A172 (cell line): ENCODE data around the gene CUL2. TPM values are rescaled to one million over a fixed set of nuclear protein-coding genes. Genes with fewer than 3 reads are reported as not detected.
"Not testable (repeated sequence)": the region's sequence is repeated elsewhere in the genome, so short reads cannot be mapped to it uniquely, and the experiment has no call there.

Experiments
- DNase-seq: peaks from one replicate; pipeline ENCODE4 v3.0.0-alpha.2; 2015; ENCODE audit warnings: low spot score
- total RNA-seq: library from RNA; depleted of rRNA; stranded (reverse); fragments of >200 nt; shearing (Covaris generic); gene quantifications from 2 replicates; pipeline ENCODE4 v1.2.3, GENCODE V29; 2014; rRNA removed

Gene CUL2
- 38.9 and 42.7 TPM in 2 replicates for total RNA-seq

- DNase-seq, result peak; percentile 87
Measured at GRCh38 chr10:35090162-35090954, at the start of gene CUL2. Gene CUL2 (minus strand): TSS chr10:35090341. CDS start chr10:35071317, 19,024 bp downstream.

DNA sequence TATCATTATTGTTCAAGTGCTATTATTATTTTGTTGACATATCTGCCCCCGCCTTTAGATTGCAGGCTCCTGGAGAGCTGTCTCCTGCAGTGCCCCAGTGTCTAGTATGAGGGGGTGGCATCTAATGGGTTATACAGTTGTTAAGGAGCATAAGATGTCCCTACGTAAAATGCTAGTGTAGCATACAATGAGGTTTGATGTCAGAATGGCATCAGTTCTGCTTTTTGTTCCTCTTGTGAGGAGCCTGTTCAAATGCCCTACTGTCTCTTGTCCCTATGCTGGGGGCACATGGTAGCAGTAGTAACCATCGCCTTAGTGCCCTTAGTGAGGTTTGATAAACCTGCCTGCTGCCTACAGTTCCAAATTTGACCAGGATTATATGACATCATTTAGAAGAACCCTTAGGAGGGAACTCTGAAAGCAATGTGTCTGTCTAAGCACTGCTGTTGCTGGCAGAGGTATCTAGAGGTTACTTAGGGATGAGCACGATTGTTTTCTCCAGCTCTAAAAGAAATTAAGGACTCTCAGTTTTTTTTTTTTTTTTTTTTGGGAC lies 46.2 kb upstream of the CUL2 start:
- DNase-seq, result no peak

- no peak for DNase-seq
Measured at GRCh38 chr10:35135861-35136260, 45.7 kb upstream of the CUL2 start.

DNA sequence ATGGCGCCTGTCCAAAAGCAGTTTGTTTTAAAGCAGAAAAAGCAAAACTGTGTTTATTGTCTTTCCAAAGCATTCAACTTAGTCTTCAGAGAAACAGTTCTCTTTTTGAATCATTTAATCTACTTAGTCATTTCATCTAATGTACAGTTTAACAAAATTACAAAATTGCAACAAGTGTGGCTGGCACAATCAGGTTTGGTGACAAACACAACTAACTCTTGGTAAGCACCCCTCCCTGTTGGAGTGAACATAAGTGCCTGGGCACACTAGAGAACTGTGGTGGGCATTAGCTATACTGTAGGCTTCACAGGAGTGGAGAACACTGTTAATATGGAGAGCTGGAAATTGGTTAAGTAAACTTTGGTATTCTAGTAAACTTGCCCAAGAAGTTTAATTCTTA lies 43.4 kb upstream of the CUL2 start:
- DNase-seq, result no peak

- no peak for DNase-seq
Measured at GRCh38 chr10:35132727-35133126, 42.6 kb upstream of the CUL2 start.

DNA sequence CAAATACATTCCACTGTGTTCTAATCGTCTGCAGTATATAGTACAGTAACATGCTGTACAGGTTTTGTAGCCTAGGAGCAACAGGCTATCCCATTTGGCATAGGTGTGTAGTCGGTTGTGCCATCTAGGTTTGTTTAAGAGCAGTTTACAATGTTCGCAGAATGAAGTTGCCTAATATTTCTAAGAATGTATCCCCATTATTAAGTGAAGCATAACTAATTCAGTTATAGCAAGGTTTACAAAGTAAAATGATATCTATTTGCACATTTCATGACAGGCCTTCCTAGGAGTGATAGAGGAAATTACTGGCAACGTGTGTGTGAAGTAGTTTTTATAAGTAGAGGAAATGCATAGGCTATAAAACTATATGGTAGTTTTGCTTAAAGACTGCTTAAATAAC lies 40.5 kb upstream of the CUL2 start:
- no peak for DNase-seq

DNA sequence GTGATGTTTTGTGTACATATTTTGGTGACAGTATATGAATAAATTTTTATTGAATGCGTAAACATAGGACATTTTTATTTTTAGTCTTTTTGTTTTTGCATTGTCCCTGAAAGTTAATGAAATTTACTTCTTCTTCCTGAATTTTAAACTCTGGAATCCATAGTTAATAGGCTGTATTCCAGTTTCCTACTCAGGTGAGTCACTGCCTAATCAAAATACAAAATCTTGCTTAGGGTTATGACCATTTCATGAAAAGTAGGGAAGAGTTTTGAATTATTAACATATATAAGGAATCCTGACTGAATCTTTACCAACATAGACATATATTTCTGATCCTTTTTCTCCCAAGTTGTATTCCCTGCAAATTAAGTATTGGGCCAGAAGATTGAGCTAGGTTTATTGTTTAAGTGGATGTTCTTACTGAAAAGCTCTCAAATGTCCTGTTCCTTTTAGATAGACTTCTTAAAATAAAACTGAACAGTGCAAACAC lies 39.1 kb upstream of the CUL2 start:
- DNase-seq, result no peak

DNA sequence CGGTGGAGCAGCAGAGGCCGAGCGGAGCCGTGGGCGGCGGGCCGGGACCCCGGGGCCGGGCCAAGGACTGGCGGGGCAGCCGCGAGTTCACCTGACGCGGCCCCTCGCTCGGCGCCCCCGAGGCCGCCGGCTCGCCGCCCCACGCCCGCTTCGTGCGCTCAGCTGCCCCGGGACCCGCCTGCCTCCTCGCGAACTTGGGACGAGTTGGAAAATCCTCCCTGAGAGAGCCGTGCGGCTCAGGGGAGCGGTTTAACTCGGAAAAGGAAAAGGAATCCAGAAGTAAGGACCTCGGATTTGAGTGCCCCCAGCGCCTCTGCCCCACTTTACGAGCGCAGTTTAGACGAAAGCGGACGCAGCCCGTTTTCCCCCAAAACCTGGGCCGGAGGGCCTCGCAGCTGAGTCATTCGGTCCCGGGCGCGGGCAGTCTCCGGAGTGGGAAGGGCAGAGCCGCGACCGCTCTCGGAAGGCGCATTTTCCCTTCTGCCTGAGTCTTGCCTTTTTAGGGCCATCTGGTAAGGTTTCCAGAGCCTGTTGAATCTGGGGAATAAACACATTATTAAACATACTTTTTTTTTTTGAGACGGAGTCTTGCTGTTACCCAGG lies 37.2 kb upstream of the CUL2 start:
- peak; percentile 42 for DNase-seq

DNA sequence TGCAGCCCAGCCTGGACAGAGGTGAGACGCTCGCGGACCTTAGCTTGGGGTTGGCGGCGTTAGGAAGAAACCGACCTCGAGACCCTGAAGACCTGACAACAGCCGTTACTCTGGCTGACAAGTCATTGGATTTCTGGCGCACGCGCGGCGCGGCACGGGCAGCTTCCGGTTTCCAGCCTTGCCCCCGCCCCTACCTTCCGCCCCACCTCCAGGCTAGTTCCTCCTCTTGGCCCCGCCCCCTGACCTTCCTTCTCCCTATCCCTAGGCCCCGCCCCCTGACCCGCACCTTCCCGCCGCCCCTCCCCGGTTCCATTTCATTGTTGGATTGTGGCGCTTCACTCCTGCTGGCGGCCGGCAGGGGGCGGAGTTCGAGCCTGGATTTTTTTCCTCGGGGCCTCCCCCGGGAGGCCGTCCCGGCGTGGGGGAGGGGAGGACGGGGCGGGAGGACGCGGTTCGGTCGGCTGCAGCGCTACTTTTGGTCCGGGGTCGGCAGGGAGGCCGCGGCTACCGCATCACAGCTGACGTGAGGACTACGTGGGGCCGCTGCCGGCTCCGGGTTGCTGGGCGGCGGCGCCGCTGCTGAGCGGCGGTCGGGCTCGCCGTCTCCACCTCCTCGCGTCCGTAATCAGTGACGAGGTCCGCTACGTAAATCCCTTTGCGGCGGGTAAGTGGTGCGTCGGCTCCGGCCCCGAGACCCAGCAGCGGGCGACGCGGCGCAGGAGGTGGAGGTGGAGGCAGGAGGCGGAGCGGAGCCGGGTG lies 36.6 kb upstream of the CUL2 start, which contains the start of gene CREM:
TSS of gene CREM (plus strand) at position 317 of the 759 bp plus-strand sequence. CDS start 10,990 bp downstream, outside the sequence.
- DNase-seq, result peak; percentile 84

- no peak for DNase-seq
Measured at GRCh38 chr10:35126062-35126529, 36.0 kb upstream of the CUL2 start.

DNA sequence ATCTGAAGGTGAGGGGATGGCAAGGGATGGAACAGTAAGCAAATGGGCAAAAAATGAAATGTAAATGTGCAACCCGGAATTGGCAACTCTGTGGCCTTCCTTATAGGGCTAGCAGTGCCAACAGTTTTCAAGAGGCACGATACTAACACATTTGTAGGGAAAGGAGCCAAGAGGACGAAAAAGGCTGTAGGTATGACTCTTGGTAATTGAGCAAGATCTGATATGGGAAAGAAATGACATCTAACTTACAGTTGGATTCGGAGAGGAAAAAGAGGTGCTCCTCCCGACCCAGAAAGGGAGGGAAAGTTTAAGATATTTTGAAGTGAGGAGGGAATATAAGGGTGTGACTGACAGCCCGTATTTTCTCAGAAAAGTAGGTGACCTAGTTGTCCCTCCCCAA lies 34.4 kb upstream of the CUL2 start:
- DNase-seq, result no peak

DNA sequence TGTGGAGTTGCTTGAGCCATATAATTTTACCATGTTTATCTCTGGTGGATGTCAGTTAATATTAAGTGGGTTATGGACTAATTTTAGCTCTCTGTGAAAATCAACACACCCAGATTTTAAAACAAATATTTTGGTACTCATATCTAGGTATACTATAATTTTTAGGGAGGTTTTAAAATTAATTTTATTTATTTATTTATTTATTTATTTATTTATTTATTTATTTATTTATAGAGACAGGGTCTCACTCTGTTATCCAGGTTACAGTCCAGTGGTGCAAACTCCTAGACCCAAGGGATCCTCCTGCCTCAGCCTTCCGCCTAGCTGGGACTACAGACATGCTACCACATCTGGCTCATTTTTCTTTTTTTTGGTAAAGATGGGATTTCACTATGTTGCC lies 29.2 kb upstream of the CUL2 start:
- no peak for DNase-seq

GRCh38 chr10:35112571-35112970 lies 22.4 kb upstream of the CUL2 start:
- no peak for DNase-seq

DNA sequence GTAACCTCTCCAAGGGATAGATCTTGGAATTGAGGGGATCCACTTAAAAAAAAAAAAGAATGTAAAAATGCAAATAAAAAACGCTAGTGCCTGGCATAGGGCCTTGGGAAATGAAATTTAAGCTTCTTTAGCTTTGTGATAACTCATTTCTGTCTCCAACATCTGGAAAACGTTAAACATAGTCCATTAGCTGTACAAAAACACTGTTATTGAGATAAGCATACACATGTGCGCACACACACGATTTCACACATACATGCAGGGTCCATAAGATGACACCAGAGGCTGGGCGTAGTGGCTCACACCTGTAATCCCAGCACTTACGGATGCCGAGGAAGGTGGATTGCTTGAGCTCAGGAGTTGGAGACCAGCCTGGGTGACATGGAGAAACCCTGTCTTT lies 13.7 kb upstream of the CUL2 start:
- no peak for DNase-seq

GRCh38 chr10:35097510-35097909 lies 7.4 kb upstream of the CUL2 start:
- no peak for DNase-seq

DNA sequence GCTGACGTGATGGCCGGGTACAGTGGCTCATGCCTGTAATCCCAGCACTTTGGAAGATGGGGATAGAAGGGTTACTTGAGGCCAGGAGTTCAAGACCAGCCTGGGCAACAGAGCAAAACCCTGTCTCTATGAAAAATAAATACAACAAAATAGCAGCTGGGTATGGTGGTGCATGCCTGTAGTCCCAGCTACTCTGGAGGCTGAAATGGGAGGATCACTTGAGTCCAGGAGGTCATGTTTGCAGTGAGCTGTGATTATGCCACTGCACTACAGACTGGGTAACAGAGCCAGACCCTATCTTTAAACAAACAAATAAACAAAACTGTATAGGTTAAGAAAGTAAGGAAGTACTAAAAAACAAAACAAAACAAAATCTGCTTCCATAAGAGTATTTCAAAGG lies 6.2 kb upstream of the CUL2 start:
- no peak for DNase-seq

GRCh38 chr10:35092851-35093250 lies 2.7 kb upstream of the CUL2 start:
- DNase-seq, result no peak

DNA sequence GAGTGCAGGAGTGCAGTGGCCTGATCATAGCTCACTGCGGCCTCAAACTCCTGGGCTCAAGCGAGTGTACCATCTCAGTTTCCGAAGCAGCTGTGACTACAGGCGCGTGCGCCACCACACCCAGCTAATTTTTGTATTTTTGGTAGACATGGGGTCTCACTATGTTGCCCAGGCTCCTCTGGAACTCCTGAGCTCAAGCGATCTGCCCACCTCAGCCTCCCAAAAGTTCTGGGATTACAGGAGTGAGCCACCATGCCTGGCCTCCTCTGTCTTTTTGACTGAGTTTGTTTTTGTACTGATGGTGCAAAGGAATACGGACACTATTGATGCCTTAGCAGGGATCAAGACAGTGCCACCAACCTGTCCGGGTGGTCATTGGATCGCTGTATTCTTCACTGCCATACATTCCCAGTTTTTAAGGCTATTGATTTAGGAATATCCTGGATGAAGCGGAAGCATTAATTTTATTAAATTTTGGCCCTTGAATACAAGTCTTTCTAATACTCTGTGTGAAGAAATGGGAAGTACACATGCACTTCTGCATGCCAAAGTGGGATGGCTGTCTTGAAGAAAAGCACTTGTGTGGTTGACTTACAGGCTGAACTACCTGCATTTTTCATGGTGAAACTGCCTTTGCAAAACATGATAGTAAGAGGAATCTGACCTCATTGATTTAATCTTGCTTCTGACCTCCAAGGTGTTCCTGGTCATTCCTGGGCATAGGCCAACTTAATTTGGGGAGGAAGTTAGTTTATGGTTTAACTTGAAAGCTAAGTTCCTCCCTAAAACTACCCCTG lies 2.1 kb upstream of the CUL2 start:
- DNase-seq, result no peak

DNA sequence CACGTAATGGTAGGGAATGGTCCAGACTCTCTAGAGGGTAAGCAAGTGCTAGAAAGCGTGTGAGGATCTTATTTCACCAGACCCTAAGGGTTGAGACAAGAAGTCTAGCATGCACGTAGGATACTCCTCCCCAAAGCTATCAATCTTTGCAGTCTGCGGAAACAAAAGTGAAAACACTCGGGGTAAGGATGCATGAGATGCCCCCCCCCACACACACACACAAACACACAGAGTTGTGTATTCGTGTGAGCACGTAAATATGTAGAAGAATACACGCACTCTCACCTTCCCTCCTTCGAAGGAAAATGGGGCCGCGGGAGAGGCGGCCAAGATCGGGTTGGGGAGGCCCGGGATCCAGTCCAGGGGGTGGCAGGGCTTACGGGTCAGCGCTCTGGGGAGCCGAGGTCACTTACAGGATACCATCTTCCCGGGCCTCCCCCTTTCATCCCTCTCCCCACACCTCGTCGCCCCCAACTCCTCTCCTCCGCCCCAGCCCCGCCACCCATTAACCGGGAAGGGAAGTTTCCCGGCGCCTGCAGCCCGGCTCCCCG lies 455 bp downstream of the CUL2 start:
- no peak for DNase-seq

GRCh38 chr10:35083242-35083641 lies 6.9 kb downstream of the CUL2 start:
- DNase-seq, result no peak

DNA sequence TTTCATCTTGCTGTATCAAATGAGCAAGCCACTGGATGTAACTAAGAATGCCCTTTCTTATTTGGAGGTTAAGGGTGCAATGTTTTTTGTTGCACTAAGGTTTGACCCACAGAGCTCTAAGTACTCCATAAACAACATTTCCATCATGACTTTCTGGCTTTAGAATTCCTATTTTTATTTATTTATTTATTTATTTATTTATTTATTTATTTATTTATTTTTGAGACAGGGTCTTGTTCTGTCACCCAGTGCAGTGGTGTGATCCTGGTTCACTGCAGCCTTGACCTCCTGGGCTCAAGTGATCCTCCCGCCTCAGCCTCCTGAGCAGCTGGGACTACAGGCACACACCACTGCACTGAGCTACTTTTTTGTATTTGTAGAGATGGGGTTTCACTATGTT lies 9.9 kb downstream of the CUL2 start:
- not testable (repeated sequence) for DNase-seq
